HG03039 (cell line): ENCODE measurements around the gene UBE3D.
"Not testable (repeated sequence)": the region's sequence is repeated elsewhere in the genome, so short reads cannot be mapped to it uniquely, and the experiment has no call there.

Source experiments
- ATAC-seq: cut with Tn5 transposase; IDR thresholded peaks from one replicate; pipeline ENCODE4 v1.9.1; 2021; ENCODE audit warnings: mild to moderate bottlenecking, moderate library complexity; ENCODE audit not compliant: unreplicated experiment

Gene UBE3D

DNA sequence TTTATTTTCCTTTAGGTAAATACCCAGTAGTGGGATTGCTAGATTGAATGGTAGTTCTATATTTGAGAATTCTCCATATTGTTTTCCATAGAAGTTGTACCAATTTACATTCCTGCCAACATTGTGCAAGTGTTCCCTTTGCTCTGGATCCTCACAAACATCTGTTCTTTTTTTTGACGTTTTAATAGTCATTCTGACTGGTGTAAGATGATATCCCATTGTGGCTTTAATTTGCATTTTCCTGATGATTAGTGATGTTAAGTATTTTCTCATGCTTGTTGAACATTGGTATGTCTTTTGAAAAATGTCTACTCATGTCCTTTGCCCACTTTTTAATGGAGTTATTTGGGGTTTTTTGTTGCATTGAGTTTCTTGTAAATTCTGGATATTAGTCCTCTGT lies 85.6 kb downstream of the UBE3D start:
- ATAC-seq = no peak

DNA sequence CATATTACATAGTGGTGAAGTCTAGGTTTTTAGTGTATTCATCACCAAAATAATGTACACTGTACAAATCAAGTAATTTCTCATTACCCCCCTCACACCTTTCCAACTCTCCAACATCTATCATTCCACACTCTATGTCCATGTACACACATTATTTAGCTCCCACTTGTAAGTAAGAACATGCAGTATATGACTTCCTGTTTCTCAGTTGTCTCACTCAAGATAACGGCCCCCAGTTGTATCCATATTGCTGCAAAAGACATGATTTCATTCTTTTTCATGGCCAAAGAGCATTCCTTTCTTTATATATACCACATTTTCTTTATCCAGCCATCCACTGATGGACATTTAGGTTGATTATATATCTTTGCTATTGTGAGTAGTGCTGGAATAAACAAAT lies 86.0 kb downstream of the UBE3D start:
- ATAC-seq = no peak

DNA sequence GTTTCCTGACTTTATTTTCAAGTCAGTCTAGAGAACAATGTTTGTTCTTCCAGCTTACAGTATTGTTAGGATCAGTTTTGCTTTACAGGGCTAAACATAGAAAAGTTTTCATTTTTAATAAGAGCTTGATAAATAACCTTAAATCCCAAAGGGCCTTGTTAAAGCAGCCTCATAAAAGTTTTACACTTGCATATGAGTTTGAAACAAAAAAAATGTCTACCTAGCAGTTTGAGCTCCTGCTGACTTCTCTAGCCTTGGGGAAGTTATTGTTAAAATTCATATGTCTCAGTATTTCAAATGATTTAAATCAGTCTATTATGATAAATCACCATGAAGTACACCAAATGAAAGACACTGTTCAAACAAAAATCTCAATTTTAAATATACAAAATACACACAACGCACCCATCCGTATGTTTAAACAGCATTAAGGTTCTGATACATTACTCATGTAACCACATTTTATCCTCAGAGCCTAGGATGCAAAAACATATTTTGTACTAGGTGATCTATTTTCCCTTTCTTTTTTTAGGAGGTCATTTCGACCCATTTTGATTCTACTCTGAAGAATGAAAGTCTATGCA lies 87.2 kb downstream of the UBE3D start:
- no peak for ATAC-seq

DNA sequence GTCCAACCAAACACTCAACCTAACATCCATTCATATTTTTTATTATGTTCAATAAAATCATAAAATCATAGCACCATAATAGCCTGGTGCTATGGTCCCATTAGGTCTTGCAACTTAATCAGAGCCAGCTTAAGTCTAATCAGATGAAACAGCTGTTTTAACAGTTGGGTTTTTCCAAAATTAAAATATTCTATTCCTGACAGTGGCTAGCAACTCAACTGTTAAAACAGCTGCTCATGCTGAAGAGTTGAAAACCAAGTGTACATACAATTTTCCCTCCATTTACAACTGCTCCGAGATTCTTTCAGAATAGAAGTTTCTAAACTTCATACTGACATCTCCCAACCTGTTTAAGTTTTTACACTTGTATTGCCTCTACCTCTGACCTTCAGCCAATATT lies 89.5 kb downstream of the UBE3D start:
- ATAC-seq = no peak

DNA sequence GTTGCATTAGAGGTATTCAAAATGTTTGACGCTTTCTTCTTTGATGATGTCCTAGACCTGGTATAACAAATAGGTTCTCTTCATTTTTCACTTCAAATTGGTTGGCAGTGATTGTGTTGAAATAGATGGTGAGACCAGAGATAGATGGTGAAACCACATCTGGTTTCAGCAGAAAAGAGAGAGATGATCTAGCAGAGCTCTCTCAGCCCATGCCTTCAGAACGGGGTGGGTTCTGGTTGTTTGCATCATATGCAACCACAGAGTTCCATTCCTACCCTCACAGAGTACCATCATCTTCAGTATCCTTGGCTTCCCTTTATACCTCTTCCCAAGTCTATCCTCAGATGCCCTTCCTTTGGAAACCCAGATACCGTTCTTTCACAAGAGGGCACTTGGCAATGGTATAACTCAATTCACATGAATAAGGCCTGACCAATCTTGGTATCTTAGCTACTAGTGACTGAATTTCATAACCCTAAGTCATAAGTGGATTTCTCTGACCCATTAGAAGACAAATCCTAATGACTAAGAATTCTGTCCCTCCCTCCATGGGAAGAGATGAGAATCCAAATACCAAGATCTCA lies 93.7 kb downstream of the UBE3D start:
- no peak for ATAC-seq

DNA sequence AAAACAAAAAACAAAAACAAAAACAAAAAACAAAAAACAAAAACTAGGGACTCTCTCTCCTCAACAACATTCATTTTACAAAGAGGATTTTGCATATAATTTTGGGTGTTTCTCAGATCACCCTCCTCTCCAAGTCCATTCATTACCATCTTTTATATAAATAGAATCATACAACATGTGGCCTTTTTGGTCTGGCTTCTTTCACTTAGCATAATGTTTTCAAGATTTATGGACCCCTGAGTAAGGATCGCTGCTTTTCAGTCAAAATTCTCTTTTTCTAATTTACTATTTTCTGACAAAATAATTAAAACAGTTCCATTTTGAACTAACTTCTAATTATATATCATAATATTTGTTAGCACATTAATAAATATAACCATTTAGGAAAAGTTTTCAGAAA lies 94.8 kb downstream of the UBE3D start:
- no peak for ATAC-seq

DNA sequence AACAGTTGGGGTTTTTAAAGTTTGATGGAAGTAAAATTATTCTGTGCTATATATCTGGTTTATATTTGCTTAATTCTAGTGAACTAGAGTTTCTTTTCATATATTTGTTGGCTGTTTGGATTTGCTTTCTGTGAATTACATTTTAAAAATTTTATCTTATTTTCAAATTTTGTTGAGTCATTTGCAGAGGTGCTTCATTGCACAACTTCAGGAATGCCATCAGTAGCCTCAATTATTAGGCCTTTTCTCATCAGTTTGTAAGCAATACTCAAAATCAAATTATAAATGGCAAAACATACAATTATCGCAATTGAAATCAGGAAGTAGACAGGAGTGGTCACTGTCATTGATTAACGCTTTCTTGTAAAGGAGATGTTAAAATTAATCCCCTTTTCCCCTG lies 96.9 kb downstream of the UBE3D start:
- no peak for ATAC-seq

DNA sequence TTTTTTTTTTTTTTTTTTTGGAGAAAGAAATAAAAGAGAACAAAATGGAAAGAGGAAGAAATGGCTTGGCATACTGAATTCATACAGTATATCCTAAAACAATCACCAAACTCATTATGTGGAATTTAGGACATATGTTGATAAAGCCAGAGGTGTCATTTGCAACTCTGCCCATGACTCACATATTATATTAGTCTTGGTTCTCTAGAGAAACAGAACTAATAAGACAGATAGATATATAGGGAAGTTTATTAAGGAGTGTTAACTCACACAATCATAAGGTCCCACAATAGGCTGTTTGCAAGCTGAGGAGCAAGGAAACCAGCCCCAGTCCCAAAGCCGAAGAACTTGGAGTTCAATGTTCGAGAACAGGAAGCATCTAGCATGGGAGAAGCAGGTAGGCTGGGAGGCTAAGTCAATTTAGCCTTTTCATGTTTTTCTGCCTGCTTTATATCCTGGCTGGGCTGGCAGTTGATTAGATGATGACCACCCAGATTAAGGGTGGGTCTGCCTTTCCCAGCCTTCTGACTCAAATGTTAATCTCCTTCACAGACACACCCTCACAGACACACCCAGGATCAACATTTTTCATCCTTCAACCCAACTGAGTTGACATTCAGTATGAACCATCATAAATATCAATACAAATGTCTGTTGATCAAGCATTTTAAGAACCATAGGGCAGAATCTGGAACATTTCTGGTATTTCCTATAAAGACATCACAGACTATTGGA lies 102.3 kb downstream of the UBE3D start:
- no peak for ATAC-seq

DNA sequence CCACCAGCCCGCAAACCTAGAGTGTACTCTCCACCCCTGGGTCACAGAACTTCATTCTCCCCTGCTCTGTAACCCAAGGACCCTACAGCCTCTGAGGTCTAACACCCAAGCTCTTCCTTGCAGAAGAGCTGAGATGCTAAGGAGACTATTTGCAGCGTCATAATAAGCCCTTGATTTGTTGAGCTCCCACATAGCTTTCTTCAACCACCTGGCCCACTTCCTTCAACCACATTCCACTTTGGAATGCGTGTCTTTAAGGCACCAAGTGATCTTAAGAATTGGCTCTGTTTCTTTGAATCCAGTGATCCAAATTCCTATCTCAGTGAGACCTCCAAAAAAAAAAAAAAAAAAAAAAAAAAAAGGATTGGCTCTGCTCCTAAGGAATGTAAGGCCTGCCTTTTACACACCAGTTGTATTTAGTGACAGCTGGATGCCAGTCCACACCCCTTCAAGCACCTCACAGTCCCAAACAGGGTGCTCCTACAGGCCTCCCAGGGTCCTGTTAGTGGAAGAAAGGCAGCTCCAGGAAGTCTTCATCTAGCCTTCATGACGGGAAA lies 106.2 kb downstream of the UBE3D start:
- ATAC-seq = no peak

DNA sequence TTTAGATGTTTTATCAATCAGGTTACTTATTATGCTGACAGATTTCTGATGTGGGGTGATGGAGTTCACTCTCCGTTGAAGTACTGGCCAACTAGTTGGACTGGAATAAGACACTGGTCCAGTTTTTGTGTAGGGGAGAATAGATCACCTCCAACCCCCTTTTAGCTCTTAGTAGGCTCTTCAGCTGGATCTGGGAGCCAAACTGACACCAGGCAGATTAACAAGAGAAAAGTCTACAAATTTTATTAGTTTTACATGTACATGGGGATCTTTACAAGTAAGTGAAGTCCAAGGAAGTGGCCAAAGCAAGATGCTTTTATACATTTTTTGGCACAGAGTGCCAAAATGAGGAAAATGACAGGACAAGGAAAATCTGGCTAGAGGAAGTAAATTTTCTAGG lies 107.1 kb downstream of the UBE3D start:
- ATAC-seq = no peak

DNA sequence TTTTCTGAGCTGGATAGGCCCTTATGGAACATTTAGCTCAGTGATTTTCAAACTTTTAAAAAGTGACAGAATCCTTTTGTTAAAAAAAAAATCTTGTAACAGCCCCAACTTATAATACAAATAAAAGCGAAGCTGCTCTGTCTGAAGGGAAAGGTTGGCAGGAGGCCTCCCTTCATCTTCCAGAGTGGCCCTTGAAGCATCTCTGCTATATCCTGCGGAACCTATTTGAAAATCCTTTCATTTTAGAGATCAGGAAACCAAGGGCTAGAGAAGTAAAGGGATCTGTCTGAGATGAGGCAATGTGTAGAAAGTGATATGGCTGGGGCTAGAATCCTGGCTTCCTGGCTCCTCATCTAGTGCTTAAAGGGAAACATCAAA lies 107.8 kb downstream of the UBE3D start:
- ATAC-seq = no peak

DNA sequence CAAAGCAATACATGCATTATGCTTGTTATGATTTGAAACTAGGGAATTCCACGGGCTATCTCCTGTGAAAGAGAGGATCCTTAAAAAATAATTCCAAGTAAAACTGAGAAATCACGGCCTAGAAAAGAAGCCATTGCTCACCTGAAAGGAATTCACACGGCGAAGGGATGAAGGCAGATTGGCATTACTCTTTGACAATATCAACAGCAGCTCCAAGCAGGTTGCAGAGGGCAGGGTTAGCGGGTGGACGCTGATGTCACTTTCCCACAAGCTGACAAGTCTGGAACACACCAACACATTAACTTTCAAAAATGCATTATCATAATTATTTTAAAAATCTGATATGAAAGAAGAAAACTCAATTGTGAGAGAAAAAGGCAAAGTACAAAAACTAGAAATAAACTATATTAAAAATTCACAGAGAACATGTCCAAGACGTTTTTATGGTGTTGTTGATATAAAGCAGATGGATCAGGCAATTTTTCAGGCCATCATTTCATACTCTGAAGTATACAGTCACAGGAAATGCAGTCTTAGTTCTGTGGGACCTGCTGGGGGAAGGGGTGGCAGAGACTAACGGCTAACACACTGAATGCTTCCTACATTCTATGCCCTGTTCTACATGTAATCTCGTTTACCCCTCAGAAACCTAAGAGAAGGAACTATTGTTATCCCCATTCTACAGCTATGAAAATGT lies 108.3 kb downstream of the UBE3D start:
- ATAC-seq = no peak

DNA sequence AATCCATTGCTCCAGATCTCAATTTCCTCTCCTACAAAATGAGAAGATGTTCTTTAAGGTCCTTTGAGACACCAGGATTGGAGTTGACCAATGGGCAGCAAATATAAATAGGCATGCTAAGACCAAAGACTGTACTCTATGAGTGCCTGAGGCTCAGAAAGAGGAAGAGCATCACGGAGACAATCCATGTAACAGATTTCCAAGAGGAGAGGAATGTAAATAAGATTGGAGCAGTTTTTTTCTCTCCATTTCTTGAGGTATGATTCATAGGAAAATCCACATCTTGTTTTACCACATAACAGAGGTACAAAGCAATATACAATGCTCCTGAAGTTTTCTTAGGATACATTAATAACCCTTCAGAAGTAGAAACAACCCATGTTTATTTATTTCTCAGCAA lies 109.8 kb downstream of the UBE3D start:
- ATAC-seq = no peak

DNA sequence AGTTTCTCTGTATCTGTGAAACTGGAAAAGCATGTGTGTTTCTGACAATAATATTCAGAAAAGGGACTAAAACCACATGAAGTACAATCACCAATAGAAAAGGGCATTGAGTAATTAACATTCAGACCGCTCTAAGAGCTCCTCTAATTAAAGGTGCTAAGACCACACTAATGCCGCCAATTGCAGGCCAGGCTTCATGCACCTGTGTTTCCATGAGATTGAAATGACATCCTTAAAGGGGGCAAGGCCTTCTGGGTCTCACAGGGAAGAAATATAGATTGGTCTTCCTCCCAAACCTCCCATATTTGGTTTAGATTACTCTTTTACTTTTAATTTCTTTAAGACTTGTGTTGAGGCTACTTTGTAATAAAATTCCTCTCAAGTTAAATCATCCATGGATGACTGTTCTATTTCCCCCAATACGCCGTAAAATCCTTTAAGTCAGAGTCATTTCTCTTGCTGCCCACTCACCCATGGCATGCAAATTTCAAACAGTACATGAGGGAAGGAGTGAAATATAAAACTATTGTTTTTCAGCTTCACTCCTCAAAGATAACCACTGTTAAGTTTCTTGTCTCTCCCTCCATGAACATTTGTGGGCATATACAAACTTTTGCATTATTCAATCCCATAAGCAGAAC lies 110.6 kb downstream of the UBE3D start:
- ATAC-seq = peak; percentile 72

DNA sequence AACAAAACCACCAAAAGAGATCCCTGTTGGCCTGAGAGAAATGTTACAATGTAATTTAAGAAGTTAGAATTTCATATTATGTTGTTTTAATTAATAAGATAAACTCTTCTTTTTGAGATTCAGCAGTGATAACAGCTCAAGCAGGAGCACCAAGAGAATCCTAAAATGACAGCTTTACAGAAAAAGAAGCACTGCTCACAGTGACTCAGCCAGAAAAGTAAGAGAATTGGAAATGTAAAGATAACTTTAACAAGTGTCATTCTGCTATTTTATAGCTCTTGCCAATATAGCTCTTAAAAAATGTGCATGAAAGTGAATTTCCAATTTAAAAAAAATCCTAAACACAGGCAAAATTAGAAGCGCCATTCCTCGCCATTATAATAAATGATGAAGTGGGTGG lies 111.3 kb downstream of the UBE3D start:
- no peak for ATAC-seq

DNA sequence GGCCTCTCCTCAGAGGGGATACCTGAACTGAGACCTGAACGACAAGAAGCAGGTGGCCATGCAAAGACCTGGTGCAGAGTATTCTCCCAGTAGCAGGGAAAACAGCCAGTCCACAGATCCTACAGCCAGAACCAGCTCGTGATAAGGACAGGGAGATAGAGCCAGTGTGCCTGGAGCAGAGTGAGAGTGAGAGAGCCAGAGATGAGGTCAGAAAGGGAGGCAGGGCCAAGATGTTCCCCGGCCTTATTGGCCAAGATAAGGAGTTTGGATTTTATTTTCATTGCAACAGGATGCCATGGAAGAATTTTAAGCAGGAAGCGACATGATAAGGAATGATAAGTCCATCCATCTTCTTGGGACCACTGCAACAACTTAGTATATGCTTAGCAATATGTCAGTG lies 111.8 kb downstream of the UBE3D start:
- ATAC-seq = no peak

DNA sequence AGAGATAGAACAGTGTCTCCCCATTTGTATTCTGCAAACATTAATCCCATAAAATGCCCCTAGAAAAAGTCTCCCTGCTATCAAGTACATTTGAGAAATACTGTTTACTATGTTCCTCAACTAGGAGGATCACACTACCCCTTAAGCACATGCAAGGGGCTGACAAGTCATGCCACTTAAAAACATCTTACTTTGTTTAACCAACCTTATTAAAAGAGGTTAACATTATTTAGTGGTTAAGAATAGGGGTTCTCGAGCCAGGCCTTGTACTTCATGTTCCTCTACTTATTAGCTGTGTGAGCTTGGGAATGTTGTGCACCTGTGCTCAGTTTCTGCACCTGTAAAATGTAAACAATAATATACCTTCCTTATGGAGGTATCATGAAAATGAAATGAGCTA lies 113.7 kb downstream of the UBE3D start:
- no peak for ATAC-seq

DNA sequence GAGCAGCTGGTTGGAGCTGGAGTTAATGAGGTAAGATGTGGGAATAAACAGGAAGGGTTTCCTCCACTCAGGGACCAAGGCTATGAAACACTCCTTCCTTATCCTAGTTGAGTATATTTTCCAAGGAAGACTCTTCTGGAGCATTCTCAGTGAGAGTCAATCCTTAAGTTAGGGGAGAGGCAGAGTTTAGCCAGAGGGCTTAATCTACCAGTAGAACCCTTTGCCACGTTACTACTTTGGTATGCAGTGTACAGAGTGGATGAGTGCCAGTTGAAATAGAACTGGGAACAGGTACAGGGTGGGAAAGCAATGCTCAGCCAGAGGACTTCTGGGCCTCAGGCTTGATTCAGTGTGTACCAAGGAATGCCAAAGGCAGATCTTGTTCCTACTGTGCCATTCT lies 114.3 kb downstream of the UBE3D start:
- ATAC-seq = no peak

DNA sequence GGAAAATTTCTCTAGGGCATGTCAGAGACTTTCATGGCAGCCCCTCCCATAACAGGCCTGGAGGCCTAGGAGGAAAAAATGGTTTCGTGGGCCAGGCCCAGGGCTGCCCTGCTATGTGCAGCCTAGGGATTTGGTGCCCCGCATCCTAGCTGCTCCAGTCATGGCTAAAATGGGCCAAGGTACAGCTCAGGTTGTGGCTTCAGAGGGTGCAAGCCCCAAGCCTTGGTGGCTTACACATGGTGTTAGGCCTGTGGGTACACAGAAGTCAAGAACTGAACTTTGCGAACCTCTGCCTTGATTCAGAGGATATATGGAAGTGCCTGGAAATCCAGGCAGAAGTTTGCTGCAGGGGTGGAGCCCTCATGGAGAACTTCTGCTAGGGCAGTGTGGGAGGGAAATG lies 134.7 kb downstream of the UBE3D start:
- ATAC-seq = not testable (repeated sequence)

DNA sequence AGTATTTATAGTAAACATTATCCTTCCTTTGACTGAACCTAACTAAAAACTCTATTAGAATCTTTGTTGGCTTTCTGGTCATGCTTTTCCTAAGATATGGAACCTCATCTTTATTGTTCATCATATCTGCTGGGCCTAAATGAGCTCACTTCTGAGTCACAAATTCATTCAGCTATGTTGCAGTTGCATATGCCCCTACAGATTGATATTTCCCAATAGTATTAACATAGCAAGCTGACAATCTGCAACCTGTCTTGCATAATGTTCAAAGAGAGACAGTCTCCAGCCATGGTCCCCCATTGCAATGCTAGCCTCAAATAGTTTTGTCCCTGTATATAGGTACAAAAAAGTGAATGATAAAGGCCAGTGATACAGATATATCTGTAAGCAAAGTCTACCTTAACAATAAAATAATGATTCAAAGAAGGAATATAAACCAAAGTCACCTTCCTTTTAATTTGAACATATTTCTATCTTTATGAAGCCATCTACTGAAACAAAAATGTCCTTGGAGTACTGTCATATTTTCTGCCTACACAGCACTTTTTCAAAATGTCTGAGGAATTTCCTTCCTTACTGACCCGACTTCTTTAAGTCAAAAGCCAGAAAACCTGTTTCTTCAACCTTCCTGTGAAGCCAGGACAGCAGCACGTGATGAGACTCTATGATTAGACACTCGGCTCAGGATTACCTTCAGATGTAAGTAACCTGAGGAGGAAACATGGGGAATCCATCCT lies 140.7 kb downstream of the UBE3D start:
- no peak for ATAC-seq

DNA sequence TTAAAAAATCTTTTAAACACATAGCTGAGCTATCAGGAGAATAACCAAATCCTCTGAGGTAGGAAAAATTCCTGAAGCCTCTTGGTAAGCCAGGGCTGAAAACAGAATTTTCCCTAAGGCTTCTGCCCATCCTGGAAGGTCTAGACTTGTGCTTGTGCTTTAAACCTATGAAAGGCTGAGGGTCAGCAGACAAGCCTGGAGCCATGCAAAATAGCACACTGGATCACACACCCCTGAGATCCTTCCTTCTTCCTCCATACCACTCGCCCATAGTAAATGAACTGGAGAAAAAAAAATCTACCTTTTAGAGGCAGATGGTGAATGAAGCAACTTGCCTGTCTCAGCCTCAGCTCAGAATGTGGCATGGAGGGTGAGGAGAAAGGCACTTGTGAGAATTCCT lies 144.4 kb downstream of the UBE3D start:
- ATAC-seq = no peak
